ENCODE measurements around the gene KLHL24.
"Not testable (repeated sequence)": the region's sequence is repeated elsewhere in the genome, so short reads cannot be mapped to it uniquely, and the experiment has no call there.

The KLHL24 gene

GRCh38 chr3:183635431-183636220 lies at the start of gene KLHL24:
Gene KLHL24, plus strand, starts transcription at chr3:183635623. Its CDS starts 14,734 bp downstream, at chr3:183650357.
- Histone ChIP-seq H3K4me3 (ENCODE audit: low read length) (peak within 1 kb of the TSS; percentile 81), H3K4me1 (ENCODE audit: control insufficient read depth, insufficient read depth, low read length) (peaks cover 30% of the 10 kb centered on the region), H3K9ac (ENCODE audit: low read length) (peak within 1 kb of the TSS; percentile 99), H3K27me3 (ENCODE audit: control insufficient read depth, insufficient read depth, low read length) (no peaks in the 10 kb centered on the region), H3K9me3 (ENCODE audit: control insufficient read depth, low read length) (no peaks in the 10 kb centered on the region), H3K36me3 (ENCODE audit: control insufficient read depth, insufficient read depth, low read length) (no peaks in the 10 kb centered on the region)

GRCh38 chr3:183586477-183586876 lies 48.9 kb upstream of the KLHL24 start:
- Histone ChIP-seq H3K36me3 (ENCODE audit: control insufficient read depth, insufficient read depth, low read length) (no peaks in the 10 kb centered on the region), H3K4me3 (ENCODE audit: low read length) (no peak overlapping the region), H3K4me1 (ENCODE audit: control insufficient read depth, insufficient read depth, low read length) (peaks cover 11% of the 10 kb centered on the region), H3K9me3 (ENCODE audit: control insufficient read depth, low read length) (no peaks in the 10 kb centered on the region), H3K27me3 (ENCODE audit: control insufficient read depth, insufficient read depth, low read length) (no peaks in the 10 kb centered on the region), H3K9ac (ENCODE audit: low read length) (no peak overlapping the region)

GRCh38 chr3:183587336-183587735 lies 48.1 kb upstream of the KLHL24 start:
- Histone ChIP-seq H3K9me3 (ENCODE audit: control insufficient read depth, low read length) (no peaks in the 10 kb centered on the region), H3K9ac (ENCODE audit: low read length) (no peak overlapping the region)

GRCh38 chr3:183590442-183590841 lies 45.0 kb upstream of the KLHL24 start:
- H3K9me3 ChIP-seq (ENCODE audit: control insufficient read depth, low read length): no peaks in the 10 kb centered on the region
- H3K9ac ChIP-seq (ENCODE audit: low read length): no peak overlapping the region
- H3K36me3 ChIP-seq (ENCODE audit: control insufficient read depth, insufficient read depth, low read length): no peaks in the 10 kb centered on the region
- no peak overlapping the region for H3K4me3 ChIP-seq (ENCODE audit: low read length)
- H3K4me1 ChIP-seq (ENCODE audit: control insufficient read depth, insufficient read depth, low read length): no peaks in the 10 kb centered on the region
- H3K27me3 ChIP-seq (ENCODE audit: control insufficient read depth, insufficient read depth, low read length): no peaks in the 10 kb centered on the region

More at GRCh38 chr3:183587336-183587735, 48.1 kb upstream of the KLHL24 start:
- H3K4me3 ChIP-seq (ENCODE audit: low read length): no peak overlapping the region
- no peaks in the 10 kb centered on the region for H3K27me3 ChIP-seq (ENCODE audit: control insufficient read depth, insufficient read depth, low read length)
- H3K36me3 ChIP-seq (ENCODE audit: control insufficient read depth, insufficient read depth, low read length): no peaks in the 10 kb centered on the region
- H3K4me1 ChIP-seq (ENCODE audit: control insufficient read depth, insufficient read depth, low read length): peaks cover 11% of the 10 kb centered on the region

GRCh38 chr3:183591881-183592521 lies 43.4 kb upstream of the KLHL24 start:
- H3K36me3 ChIP-seq (ENCODE audit: control insufficient read depth, insufficient read depth, low read length): no peaks in the 10 kb centered on the region
- H3K4me1 ChIP-seq (ENCODE audit: control insufficient read depth, insufficient read depth, low read length): no peaks in the 10 kb centered on the region
- no peaks in the 10 kb centered on the region for H3K27me3 ChIP-seq (ENCODE audit: control insufficient read depth, insufficient read depth, low read length)
- H3K9me3 ChIP-seq (ENCODE audit: control insufficient read depth, low read length): no peaks in the 10 kb centered on the region
- H3K4me3 ChIP-seq (ENCODE audit: low read length): no peak overlapping the region
- no peak overlapping the region for H3K9ac ChIP-seq (ENCODE audit: low read length)

- no peaks in the 10 kb centered on the region for H3K9me3 ChIP-seq (ENCODE audit: control insufficient read depth, low read length)
- no peaks in the 10 kb centered on the region for H3K4me1 ChIP-seq (ENCODE audit: control insufficient read depth, insufficient read depth, low read length)
- H3K9ac ChIP-seq (ENCODE audit: low read length): no peak overlapping the region
- H3K36me3 ChIP-seq (ENCODE audit: control insufficient read depth, insufficient read depth, low read length): no peaks in the 10 kb centered on the region
- H3K4me3 ChIP-seq (ENCODE audit: low read length): no peak overlapping the region
- H3K27me3 ChIP-seq (ENCODE audit: control insufficient read depth, insufficient read depth, low read length): no peaks in the 10 kb centered on the region
These were observed 42.6 kb upstream of the KLHL24 start for GRCh38 chr3:183592821-183593220.

- no peaks in the 10 kb centered on the region for H3K4me1 ChIP-seq (ENCODE audit: control insufficient read depth, insufficient read depth, low read length)
- no peaks in the 10 kb centered on the region for H3K36me3 ChIP-seq (ENCODE audit: control insufficient read depth, insufficient read depth, low read length)
- H3K9ac ChIP-seq (ENCODE audit: low read length): no peak overlapping the region
- H3K9me3 ChIP-seq (ENCODE audit: control insufficient read depth, low read length): no peaks in the 10 kb centered on the region
- H3K4me3 ChIP-seq (ENCODE audit: low read length): no peak overlapping the region
- H3K27me3 ChIP-seq (ENCODE audit: control insufficient read depth, insufficient read depth, low read length): no peaks in the 10 kb centered on the region
These were observed 40.8 kb upstream of the KLHL24 start for GRCh38 chr3:183594636-183595035.

- Histone ChIP-seq H3K36me3 (ENCODE audit: control insufficient read depth, insufficient read depth, low read length) (no peaks in the 10 kb centered on the region), H3K4me3 (ENCODE audit: low read length) (no peak overlapping the region), H3K27me3 (ENCODE audit: control insufficient read depth, insufficient read depth, low read length) (no peaks in the 10 kb centered on the region), H3K9me3 (ENCODE audit: control insufficient read depth, low read length) (no peaks in the 10 kb centered on the region), H3K4me1 (ENCODE audit: control insufficient read depth, insufficient read depth, low read length) (no peaks in the 10 kb centered on the region), H3K9ac (ENCODE audit: low read length) (no peak overlapping the region)
These were observed 37.5 kb upstream of the KLHL24 start for GRCh38 chr3:183597959-183598358.

- not testable (repeated sequence) for H3K9me3 ChIP-seq (ENCODE audit: control insufficient read depth, low read length); H3K4me1 ChIP-seq (ENCODE audit: control insufficient read depth, insufficient read depth, low read length); H3K9ac ChIP-seq (ENCODE audit: low read length); H3K27me3 ChIP-seq (ENCODE audit: control insufficient read depth, insufficient read depth, low read length); H3K36me3 ChIP-seq (ENCODE audit: control insufficient read depth, insufficient read depth, low read length); H3K4me3 ChIP-seq (ENCODE audit: low read length)
These were observed 24.1 kb upstream of the KLHL24 start for GRCh38 chr3:183611326-183611725.

GRCh38 chr3:183613366-183614285 lies 21.8 kb upstream of the KLHL24 start:
- H3K9ac ChIP-seq (ENCODE audit: low read length): no peak overlapping the region
- H3K4me3 ChIP-seq (ENCODE audit: low read length): no peak overlapping the region
- no peaks in the 10 kb centered on the region for H3K4me1 ChIP-seq (ENCODE audit: control insufficient read depth, insufficient read depth, low read length)
- no peaks in the 10 kb centered on the region for H3K27me3 ChIP-seq (ENCODE audit: control insufficient read depth, insufficient read depth, low read length)
- H3K9me3 ChIP-seq (ENCODE audit: control insufficient read depth, low read length): no peaks in the 10 kb centered on the region
- H3K36me3 ChIP-seq (ENCODE audit: control insufficient read depth, insufficient read depth, low read length): no peaks in the 10 kb centered on the region

- Histone ChIP-seq H3K9me3 (ENCODE audit: control insufficient read depth, low read length) (no peaks in the 10 kb centered on the region), H3K9ac (ENCODE audit: low read length) (no peak overlapping the region), H3K4me3 (ENCODE audit: low read length) (no peak overlapping the region), H3K27me3 (ENCODE audit: control insufficient read depth, insufficient read depth, low read length) (no peaks in the 10 kb centered on the region), H3K4me1 (ENCODE audit: control insufficient read depth, insufficient read depth, low read length) (no peaks in the 10 kb centered on the region), H3K36me3 (ENCODE audit: control insufficient read depth, insufficient read depth, low read length) (no peaks in the 10 kb centered on the region)
These were observed 16.9 kb upstream of the KLHL24 start for GRCh38 chr3:183618542-183618941.

- Histone ChIP-seq H3K36me3 (ENCODE audit: control insufficient read depth, insufficient read depth, low read length) (no peaks in the 10 kb centered on the region), H3K4me3 (ENCODE audit: low read length) (no peak overlapping the region), H3K9ac (ENCODE audit: low read length) (no peak overlapping the region), H3K27me3 (ENCODE audit: control insufficient read depth, insufficient read depth, low read length) (no peaks in the 10 kb centered on the region), H3K9me3 (ENCODE audit: control insufficient read depth, low read length) (no peaks in the 10 kb centered on the region), H3K4me1 (ENCODE audit: control insufficient read depth, insufficient read depth, low read length) (no peaks in the 10 kb centered on the region)
These were observed 16.4 kb upstream of the KLHL24 start for GRCh38 chr3:183619010-183619409.

Measured in mucosa of stomach (tissue), 1 donor.